ENCODE data around the gene PCSK2. TPM values are rescaled to one million over a fixed set of nuclear protein-coding genes. Genes with fewer than 3 reads are reported as not detected.

The PCSK2 gene
- total and polyA plus RNA-seq, 2 of the 8 experiments (the other 6 are each of a cell fraction or from before 2014, with no cell fraction given): 1.9 to 4.2 TPM

- no peak for TF ChIP-seq FOSL1 (IDR thresholded peaks at IDR 0.05; ENCODE audit: insufficient read depth, low read depth, low read length)
- no peak for TF ChIP-seq POU5F1 (IDR thresholded peaks at IDR 0.05; ENCODE audit: low read depth, low read length)
- no peak for TF ChIP-seq ATF3 (IDR thresholded peaks at IDR 0.05; ENCODE audit: insufficient read depth, low read depth, low read length)
- no peak for TF ChIP-seq SP2 (IDR thresholded peaks at IDR 0.05; ENCODE audit: low read length)
- no peak for TF ChIP-seq SRF (IDR thresholded peaks at IDR 0.05; ENCODE audit: low read depth, low read length)
- H3K14ac ChIP-seq (ENCODE audit: insufficient read length): no peak overlapping the region
- no peak overlapping the region for H2AK5ac ChIP-seq (ENCODE audit: low read depth, low read length)
- no peak overlapping the region for H2BK12ac ChIP-seq (ENCODE audit: low read depth, low read length)
- POLR2A ChIA-PET (ENCODE audit: partially characterized antibody): no interaction called here
- H3K4me1 ChIP-seq (replicated peaks in 1 of 4; ENCODE audit: control insufficient read depth in 3 of 4, insufficient read depth in 4 of 4, low read length in 3 of 4): no peaks in the 10 kb centered on the region
- H3K79me1 ChIP-seq (ENCODE audit: low read depth, low read length): no peaks in the 10 kb centered on the region
- H3K4me3 ChIP-seq (ENCODE audit: extremely low read depth in 1 of 4, insufficient read depth in 2 of 4, low read depth in 3 of 4, low read length in 4 of 4): no peak overlapping the region
- no peak overlapping the region for H4K8ac ChIP-seq (ENCODE audit: extremely low read depth, insufficient read depth, low read length)
- no peak overlapping the region for H3K56ac ChIP-seq (replicated peaks; ENCODE audit: insufficient read length, low read depth, low read length)
- 87% methylated on average over 2 of the region's 2 CpGs; no CpG with 5 or more reads in 1 of the 2 experiments for WGBS, 2 experiments (ENCODE audit: extremely low coverage in 1 of 2, insufficient coverage in 1 of 2, insufficient read length in 1 of 2, insufficient replicate concordance in 2 of 2, low coverage in 1 of 2, low lambda C conversion rate in 2 of 2, missing lambda C conversion rate in 1 of 2)
- no peaks in the 10 kb centered on the region for H3K27me3 ChIP-seq (replicated peaks in 1 of 4; ENCODE audit: control insufficient read depth in 3 of 4, extremely low read depth in 1 of 4, insufficient read depth in 3 of 4, low read length in 3 of 4)
- H3K9ac ChIP-seq (replicated peaks in 1 of 4; ENCODE audit: extremely low read depth in 1 of 4, low read depth in 3 of 4, low read length in 3 of 4): no peak overlapping the region
- FAIRE-seq (no peak), DNase-seq (ENCODE audit: low read depth in 1 of 2, low spot score in 2 of 2) (no peak)
- CTCF ChIA-PET (ENCODE audit: partially characterized antibody): interaction anchor here (0.7 kb wide), 1 partner anchor 87 kb away, joined by 3 read pairs; no protein-coding TSS in a partner anchor
- H3K27ac ChIP-seq (ENCODE audit: low read depth, low read length): no peak overlapping the region
- H3K36me3 ChIP-seq (ENCODE audit: control insufficient read depth in 2 of 4, insufficient read depth in 4 of 4, low read length in 3 of 4): no peaks in the 10 kb centered on the region
- H3K4ac ChIP-seq (replicated peaks; ENCODE audit: insufficient read length, low read depth, low read length): no peak overlapping the region
- no peaks in the 10 kb centered on the region for H3K79me2 ChIP-seq (ENCODE audit: control insufficient read depth in 1 of 2, insufficient read depth in 2 of 2, low read length in 2 of 2)
- no peak overlapping the region for H2BK15ac ChIP-seq (ENCODE audit: low read length)
- H3K18ac ChIP-seq (ENCODE audit: extremely low read depth, low read length): no peak overlapping the region
- no peaks in the 10 kb centered on the region for H3K9me3 ChIP-seq (ENCODE audit: insufficient read depth in 2 of 2, low read depth in 1 of 2, low read length in 1 of 2)
- H3K4me2 ChIP-seq (ENCODE audit: insufficient read depth in 1 of 2, low read depth in 2 of 2, low read length in 2 of 2): no peak overlapping the region
- H4K91ac ChIP-seq (replicated peaks; ENCODE audit: insufficient read length, low read length): no peak overlapping the region
- no peak overlapping the region for H3K23ac ChIP-seq (ENCODE audit: insufficient read length)
- no peak overlapping the region for H2BK20ac ChIP-seq (ENCODE audit: low read length)
- no peak overlapping the region for H2BK120ac ChIP-seq (replicated peaks; ENCODE audit: low read depth, low read length)
- H3K23me2 ChIP-seq (ENCODE audit: low read depth, low read length): no peaks in the 10 kb centered on the region; the same call in 1 of the 2 replicates
- no peak overlapping the region for H2BK5ac ChIP-seq (ENCODE audit: low read depth, low read length)
- no peak overlapping the region for H2AFZ ChIP-seq (ENCODE audit: low read length)
- H4K20me1 ChIP-seq (replicated peaks in 1 of 2; ENCODE audit: control insufficient read depth in 1 of 2, insufficient read depth in 2 of 2, low read length in 2 of 2): no peaks in the 10 kb centered on the region
- H4K5ac ChIP-seq (ENCODE audit: insufficient read length, low read depth, low read length): no peak overlapping the region
Observed at GRCh38 chr20:17344790-17345189, 118.0 kb downstream of the PCSK2 start.

Measured in H1 (cell line).